HG02840 (cell line): ENCODE data around the gene CHCHD6.

ENCODE experiments used
- ATAC-seq: cut with Tn5 transposase; IDR thresholded peaks from one replicate; pipeline ENCODE4 v1.9.1; 2021; ENCODE audit warnings: mild to moderate bottlenecking, moderate library complexity, moderate number of reproducible peaks; ENCODE audit not compliant: unreplicated experiment, low FRiP score

The CHCHD6 gene

DNA sequence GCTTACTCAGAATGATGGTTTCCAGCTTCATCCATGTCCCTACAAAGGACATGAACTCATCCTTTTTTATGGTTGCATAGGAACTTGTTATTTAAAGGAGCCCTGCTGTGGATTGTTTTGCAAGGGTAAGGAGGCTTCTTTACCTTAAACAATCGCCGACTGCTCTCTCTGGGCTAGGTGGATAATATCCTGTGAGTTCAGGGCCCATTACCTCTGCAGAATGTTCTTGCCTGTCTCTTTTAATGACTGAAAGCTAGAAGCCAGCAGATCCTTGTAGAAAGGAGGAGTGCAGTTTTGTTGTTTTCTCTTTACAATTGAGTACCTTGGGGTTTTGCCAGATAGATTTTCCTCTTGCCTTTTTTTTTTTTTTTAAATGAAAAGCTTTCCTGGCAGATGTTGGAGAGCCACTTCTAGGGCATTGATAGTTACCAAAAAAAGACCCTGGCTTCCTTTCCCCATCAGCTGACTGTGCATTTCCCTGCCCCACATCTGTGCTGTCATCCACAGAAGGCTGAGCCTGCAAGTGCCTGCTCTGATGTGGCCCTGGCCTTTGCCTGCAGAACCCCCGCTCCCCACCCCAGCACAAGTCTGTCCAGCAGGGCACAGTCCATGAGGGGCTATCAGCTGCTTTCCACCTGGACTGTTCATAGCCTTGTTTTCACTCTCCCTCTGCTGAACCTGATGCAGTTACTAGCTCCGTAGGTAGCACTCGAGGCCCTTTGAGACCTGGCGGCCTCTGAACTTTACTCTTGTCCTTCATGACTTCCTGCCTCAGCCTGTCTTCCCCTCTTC is 113.1 kb downstream of the CHCHD6 start:
- ATAC-seq: no peak

DNA sequence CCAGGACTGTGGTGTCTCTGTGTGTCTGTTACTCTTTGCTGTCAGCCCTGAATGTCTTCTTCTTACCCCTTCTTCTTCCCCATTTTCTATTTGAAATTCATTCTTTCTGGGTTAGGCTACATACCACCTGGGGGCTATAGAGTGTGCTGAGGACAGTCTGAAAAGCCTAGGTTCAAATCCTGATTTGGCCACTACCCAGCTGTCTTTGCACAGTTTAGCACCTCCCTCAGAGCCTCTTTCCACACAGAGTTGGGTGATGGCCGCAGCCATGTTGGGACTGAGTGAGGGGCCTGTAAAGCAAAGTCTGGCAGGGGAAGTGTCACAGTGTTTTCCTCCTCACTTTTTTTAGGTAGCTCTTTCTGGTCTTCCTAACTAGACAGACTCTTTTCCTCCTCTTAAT is 113.7 kb downstream of the CHCHD6 start:
- ATAC-seq: no peak

DNA sequence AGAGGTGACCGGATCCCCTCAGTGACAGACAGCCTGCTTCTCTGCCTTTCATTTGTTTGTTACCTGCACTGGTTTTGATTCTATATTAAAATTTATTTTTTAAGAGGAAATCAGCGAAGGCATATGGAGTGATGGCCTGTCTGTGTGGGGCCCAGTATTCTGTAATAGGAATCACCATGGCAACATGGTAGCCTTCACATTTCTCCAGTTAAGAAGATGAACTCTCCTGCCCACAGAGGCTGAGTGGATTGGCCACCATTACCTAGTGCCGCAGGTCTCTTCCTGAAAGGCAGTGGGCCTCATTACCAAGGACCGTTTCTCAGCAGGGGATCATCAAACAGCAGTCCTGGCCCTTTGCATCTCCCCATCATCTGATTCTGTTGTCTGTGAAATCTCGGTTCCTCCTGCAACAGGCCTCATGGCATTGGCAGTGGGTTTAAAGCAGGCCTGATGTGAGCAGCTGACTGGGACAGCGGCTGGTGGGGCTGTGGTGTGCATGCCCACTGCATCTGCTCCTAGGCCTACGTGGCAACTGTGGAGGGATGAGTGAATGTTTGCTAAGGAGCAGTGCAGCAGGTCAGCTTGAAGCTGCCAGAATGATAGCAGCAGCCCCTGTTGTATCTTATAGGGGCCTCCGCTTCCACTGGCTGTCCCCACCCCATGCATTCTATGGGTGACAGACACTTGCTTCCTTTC is 114.5 kb downstream of the CHCHD6 start:
- ATAC-seq: no peak

DNA sequence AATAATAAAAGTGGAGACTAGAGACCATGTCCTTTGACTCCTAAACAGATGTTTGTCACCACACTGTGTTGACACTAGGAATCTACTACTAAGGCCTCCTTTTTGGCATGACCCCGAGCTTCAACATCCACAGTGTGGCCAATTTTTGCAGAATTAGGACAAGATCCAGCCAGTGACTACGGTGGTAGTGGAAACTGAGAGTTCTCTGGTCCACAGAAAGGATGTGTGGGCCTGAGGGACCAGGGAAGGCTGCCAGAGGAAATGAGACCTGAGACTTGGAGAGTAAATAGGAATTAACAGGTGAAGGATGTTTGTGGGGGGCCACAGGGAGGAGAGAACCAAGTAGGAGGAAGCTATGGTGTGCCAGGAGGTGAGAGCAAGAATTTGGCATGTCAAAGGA is 122.7 kb downstream of the CHCHD6 start:
- ATAC-seq: no peak

DNA sequence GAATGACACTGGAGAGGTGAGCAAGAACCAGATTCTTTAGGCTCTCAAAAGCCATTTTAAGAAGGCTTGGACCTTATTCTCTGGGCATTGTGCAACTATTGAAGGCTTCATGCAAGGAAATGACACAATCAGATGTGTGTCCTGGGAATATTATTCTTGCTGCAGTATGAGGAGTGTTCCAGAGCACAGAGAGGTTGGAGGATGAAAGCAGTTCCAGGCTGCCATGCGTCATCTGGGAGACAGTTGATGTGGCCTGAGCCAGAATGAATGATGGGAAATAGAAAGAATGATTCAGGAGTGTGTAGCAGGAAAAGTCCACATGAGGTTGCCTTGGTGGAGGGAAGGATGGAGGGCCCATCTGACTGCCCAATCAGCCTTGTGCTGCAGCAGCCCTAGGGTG is 123.1 kb downstream of the CHCHD6 start:
- ATAC-seq: no peak

DNA sequence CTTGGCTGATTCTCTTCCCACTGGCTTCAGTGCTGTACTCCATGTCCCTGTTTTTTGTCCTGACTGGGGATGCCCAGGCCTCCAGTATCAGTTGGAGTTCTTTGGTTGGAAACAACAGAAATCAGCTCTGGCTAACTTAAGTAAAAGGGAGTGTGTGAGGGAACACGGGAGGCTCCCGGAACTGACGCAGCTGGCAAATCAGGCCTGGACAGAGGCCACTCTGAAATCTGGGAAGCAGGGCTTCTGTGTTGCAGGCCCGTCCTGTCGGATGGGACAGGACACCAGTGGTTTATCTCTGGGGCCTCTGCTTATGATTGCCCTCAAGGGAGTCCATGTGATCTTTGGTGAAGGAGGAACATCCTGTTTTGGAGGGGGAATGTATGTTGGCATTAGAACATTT is 124.3 kb downstream of the CHCHD6 start:
- no peak for ATAC-seq

DNA sequence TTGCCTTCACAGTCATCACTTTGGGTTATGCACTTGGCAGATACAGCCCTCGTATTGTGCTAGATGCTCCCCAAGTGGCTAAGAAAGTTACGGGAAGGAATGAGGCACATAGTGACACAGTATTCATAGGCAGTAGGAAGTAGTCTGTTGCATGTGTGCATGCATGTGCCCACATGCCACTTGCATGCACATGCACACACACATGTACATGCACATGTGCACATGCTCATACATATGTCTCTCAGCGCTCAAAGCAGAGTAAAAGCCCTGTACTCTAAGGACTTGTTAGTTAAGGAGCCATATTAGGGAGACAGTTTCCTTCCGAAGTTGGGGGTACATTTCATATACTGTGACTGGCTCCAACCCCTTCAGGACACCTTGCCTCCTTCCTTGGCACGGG is 128.9 kb downstream of the CHCHD6 start:
- ATAC-seq: no peak

DNA sequence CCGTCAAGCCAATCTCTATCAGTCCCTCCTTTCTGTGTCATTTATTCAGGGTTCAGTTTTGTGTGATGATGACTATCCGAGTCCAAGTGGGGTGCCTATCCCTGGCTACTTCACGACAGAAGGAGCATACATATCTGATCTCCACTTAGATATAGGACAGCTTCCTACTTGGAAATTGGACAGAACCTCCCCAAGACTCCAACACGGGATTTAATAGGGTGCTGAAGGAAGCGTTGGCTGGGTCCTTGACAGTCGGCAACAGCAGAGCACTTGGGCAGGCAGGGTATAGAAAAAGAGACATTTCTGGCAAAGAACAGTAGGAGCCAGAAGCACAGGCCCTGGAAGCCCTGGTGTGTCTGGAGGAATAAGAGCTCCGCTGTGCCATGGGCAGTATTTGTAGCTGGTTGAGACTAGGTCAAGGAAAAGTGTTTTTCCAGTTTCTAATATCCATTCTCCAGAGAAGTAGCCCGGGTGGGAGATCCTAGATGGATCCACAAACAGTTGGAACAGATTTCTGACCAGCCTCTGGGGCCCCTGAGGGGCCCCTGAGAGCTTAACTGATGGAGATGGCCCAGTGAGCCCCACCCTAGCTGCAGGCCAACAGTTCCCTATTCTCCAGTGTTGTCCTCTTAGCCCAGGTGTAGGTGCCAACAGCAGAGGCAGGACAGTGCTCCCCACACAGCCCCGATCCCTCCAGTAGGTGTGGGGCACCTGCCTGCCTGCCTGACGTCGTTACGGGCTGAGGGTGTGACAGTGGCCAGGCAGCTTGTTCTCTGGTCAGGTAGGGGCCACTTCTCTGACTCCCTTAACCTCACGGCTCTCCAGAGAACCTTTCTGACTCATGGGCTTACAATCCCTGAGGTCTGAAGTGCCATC is 130.8 kb downstream of the CHCHD6 start:
- ATAC-seq: no peak

DNA sequence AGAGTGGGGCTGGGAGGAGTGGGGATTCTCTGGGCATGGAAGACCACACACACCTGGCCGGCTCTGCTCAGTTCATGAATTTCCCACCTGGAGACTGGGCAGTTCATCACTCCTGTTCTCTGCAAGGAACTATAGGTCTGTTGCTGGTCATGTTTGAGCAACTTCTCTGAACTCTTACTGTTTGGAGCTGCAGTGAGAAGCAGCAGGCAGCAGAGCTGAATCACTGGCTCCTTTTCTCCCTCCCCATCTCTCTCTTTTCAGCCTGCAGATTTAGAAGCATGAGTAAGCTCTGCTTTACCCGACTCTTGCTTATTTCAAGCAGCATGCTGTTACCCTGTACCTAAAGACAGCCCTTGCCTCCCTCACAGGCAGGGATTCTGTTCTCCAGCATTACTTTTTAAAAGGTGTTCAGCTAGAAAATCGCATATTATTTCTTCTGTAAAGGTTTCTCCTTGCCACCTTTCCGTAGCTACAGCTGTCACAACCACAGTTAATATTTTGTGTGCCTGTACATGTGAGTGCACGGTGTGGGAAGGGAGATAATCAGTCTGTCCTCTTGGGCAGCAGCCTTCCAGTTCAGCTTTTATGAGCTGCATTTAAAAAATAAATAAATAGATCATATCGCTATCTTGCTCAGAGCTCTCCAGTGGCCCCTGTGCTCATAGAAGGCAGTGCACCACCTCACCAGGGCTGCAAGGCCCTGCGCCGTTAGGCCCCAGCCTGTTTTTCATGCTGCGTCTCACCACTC is 131.6 kb downstream of the CHCHD6 start:
- no peak for ATAC-seq

DNA sequence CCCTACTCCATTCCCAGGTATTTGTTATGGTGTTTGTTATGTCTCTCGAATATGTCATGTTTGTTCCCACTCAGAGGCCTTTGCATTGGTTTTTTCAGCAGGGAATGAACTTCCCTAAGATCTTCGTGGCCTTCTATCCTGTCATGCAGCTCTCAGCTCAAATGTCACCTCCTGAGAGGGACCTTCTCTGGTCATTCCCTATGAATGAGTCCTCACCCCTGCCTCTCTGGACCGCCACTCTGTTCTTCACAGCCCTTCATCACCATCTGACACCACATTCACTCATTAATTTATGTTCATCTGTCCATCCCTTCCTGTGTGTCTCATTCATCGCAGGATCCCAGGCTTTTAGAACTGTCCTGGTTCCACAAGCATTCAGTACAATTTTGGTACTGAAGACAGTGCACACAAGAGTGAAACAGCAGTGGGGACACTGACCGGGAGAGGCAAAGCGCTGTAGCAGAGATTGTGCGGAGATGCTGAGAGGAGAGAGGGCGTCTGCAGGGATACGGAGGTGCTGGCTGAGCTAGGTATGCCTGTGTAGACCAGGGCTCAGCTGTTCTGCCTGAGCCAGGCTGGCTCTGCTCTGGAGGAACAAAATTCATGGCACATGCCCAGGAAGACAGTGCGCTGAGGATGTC is 132.3 kb downstream of the CHCHD6 start:
- ATAC-seq: no peak

DNA sequence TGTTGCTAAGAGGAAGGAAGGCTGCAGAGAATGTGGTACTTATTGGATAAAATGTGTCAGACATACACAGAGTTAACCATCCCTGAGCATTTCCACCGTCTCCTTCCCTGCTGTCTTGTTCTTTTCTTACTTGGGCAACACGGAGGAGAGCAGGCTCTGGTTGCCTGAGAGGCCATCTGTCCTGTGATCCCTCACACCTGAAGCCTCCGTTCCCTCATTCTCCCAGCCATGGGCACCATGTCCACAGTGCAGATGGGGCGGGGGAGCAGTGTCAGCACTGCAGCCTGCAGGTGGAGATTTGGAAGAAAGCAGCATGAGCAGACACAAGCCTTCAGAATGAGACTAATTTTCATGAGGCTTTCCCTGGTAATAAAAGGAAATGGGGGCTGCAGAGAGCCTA is 133.7 kb downstream of the CHCHD6 start:
- no peak for ATAC-seq

DNA sequence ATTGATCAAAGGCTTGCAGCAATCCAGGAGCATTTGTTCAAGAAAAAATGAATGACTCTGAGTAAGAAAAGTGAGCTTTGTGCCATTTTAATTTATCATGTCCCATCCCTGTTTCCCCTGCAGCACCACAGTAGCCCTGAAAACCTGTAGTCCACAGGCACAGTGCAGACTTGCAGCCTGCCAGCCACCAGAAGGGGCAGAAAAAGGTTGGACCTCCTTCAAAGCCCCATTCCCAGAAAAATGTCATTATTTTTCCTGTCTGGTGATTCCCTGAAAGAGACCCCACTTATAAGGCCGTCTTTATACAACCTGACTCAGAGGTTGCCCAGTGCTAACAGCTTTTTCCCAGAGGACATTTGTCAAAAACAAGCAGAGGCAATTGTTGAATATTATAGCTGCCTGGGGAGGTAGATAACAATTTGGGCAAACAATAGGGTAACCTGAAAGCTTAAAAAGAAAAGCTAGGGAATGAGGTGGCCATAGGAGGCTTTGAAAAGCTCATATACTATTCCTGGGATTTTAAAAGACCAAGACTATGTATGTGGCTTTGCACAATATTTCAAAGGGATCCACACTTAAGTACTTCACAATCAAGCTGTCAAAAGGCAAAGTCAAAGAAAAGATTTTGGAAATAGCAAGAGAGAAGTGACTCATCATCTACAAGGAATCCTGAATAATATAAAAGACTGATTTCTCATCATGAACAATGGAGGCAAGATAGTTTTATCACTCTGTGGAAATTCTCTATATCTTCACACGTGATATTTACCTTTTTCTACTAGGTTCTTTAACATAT is 142.1 kb downstream of the CHCHD6 start:
- ATAC-seq: no peak

DNA sequence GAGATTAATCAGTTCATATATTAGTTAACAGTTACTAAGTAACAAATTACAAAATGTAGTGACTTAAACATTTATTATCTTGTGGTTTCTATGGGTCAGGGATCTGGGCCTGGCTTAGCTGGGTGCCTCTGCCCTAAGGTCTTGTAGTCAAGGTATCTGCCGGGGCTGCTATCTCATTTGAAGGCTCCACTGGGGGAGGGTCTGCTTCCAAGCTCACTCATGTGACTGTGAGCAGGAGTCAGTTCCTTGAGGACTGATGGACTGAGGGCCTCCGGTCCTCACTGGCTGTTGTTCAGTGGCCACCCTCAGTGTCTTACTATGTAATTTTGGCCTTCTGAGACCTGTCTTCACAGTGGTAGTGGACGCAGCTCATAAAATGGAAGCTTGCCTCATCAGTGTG is 143.0 kb downstream of the CHCHD6 start:
- ATAC-seq: no peak

DNA sequence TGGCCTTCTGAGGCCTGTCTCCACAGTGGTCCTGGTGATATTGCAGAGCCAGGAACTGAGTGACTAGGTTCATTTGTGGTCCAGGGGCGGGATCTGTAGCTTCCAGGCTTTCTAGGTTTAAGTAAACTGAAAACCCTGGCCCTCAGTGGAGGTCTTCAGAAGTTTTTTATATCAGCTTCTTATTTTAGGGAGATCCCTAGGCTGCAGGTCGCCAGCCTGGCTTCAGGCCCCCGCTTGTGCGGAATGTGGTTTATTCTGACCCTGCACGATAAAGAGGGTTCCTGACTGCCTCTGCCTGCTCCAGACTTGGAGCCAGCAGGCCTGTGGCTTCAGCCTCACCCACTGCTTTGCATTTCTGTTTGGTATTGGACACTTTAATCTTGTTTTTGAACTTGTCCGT is 145.0 kb downstream of the CHCHD6 start:
- ATAC-seq: no peak

DNA sequence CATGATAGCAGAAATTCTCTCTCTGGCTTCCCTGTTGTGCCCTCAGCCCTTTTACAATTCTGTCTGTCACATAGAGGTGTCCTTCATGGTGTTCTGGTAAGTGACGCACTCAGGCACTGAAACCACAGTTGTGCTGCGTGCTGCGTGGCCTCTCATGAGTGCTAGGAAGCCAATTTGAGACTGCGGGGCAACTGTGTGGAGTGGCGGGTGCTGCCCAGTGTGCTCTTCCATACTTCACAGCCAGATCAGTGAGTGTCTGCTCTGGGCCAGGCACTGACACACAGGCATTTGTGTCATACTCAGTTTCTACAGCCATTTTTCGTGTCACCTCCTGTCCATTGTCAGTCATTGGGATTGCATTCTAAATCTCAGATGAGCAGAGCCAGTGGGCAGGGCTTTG is 145.7 kb downstream of the CHCHD6 start:
- no peak for ATAC-seq

DNA sequence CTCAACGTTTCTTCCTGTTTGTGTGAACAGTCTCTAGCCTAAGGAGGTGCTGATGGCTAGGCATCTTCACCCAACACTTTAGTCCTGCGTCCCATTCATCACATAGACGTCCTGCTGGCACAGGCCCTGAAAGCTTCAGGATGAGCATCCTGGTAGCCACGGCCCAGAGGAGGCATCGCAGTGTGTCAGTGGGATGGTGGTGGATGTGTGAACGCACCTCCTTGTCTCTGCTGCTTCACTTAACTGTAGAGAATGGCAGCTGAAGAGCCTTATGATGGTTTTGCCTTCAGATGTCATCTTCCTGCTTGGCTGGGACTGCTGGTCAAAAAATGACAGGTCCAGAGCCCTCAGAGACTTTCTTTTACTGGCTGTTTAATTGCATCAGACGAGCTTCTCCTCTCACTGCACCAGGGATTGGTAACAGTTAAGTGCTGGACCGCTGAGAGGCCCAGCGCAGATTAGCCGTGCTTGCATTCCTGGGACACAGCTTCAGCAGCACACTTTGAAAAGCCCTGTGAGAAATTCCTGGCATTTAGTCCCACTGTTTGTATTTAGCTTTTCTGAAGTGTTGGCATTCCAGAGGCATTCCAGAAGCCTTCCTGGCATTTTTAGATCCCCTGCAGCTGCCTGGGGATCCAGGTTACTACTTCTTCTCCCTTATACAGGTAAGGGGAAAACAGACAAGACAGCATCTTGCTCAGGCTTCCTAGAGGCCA is 146.5 kb downstream of the CHCHD6 start:
- no peak for ATAC-seq

DNA sequence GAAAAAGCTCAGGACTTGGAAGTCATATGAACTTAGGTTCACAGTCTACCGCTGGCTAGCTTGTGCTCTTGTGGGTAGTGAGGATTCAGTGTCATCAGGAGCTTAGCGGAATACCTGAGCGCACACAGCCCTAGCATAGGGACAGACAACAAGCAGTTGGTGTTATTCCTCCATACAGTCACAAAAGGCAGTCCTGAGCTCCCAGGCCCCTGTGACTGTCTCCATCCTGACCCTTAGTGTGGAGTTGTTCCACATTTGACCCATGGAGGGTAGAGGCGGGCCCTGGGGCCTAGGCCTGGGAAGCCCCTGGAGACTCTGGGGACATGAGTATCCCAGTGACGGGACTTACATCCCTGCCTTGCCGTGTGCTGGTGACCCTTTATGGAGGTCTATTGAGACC is 147.3 kb downstream of the CHCHD6 start:
- no peak for ATAC-seq

DNA sequence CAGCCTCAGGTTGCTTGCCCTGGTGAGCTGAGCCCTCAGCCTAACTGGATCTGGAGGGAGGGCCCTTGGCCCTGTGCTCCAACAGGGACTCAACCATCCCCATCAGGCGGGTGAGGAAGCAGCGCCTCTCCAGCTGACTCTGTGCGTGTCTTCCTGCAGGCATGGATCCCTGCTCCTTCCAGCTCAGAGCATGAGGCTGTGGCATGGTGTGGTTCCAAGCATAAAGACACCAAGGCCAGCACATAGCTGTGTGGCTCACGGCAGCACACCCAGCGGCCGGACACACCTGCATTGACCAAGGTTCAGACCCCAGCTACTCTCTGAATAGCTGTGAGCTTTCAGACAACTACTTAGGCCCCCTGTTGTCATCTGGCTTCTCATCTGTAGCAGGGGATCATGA is 147.9 kb downstream of the CHCHD6 start:
- ATAC-seq: no peak

DNA sequence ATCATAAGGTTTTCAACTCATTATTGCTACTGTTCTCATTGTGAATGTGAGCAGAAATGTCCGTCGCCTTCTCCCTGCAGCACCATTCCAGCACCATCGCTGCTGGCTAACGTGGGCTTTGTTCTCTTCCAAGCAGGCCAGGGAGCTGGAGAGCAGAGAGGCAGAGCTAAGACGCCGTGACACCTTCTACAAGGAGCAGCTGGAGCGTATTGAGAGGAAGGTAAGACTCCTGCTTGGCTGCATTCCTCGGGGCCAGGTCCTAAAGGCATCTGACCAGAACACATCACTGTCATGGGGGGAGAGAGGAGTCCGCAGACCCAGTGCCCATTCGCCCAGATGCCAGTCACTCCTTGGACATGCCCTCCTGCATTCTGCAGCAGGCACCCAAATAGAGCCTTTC is 148.5 kb downstream of the CHCHD6 start:
- ATAC-seq: no peak
